ENCODE measurements around the gene TMEM120B. TPM values are rescaled to one million over a fixed set of nuclear protein-coding genes. Genes with fewer than 3 reads are reported as not detected.

TMEM120B gene
- total and polyA plus RNA-seq, 2 of the 13 experiments (the other 11 are each of a cell fraction or from before 2014, with no cell fraction given): 7.1 to 12.9 TPM

GRCh38 chr12:121799842-121800693 lies 87.5 kb downstream of the TMEM120B start (continued):
- no peak for TF ChIP-seq NR2F2 (IDR thresholded peaks at IDR 0.05; ENCODE audit: borderline replicate concordance, low read depth)
- TF ChIP-seq ZNF710 (CRISPR knock-in tag; IDR thresholded peaks at IDR 0.05; ENCODE audit: borderline replicate concordance): no peak
- no peak for TF ChIP-seq ZBTB3 (CRISPR knock-in tag; IDR thresholded peaks at IDR 0.05; ENCODE audit: borderline replicate concordance, low read depth)
- peak; percentile 67; the same call in 1 of the 2 replicates for TF ChIP-seq ZSCAN20 (CRISPR knock-in tag; IDR thresholded peaks at IDR 0.05; ENCODE audit: borderline replicate concordance)
- peak; percentile 49; the same call in 1 of the 2 replicates for TF ChIP-seq TFAP4 (IDR thresholded peaks at IDR 0.05; ENCODE audit: borderline replicate concordance, low read depth)
- no peak for TF ChIP-seq ZNF382 (CRISPR knock-in tag; IDR thresholded peaks at IDR 0.05; ENCODE audit: borderline replicate concordance)
- TF ChIP-seq AKNA (CRISPR knock-in tag; IDR thresholded peaks at IDR 0.05; ENCODE audit: borderline replicate concordance): 0 out of 2 replicates have a peak, but pooled peaks have one; percentile 28
- 0 out of 2 replicates have a peak, but pooled peaks have one; percentile 65 for TF ChIP-seq CENPBD1 (CRISPR knock-in tag; IDR thresholded peaks at IDR 0.05; ENCODE audit: borderline replicate concordance, low read depth)
- no peak for TF ChIP-seq ATF2 (CRISPR knock-in tag; IDR thresholded peaks at IDR 0.05)
- peak; percentile 81 for TF ChIP-seq AGO1 (IDR thresholded peaks at IDR 0.05; ENCODE audit: low read depth, low read length, poor library complexity, severe bottlenecking)
- no peak for TF ChIP-seq ZNF333 (CRISPR knock-in tag; IDR thresholded peaks at IDR 0.05; ENCODE audit: borderline replicate concordance)
- TF ChIP-seq ZZZ3 (CRISPR knock-in tag; IDR thresholded peaks at IDR 0.05; ENCODE audit: borderline replicate concordance): 0 out of 2 replicates have a peak, but pooled peaks have one; percentile 32
- TF ChIP-seq ZNF343 (CRISPR knock-in tag; IDR thresholded peaks at IDR 0.05): no peak
- TF ChIP-seq FOXP4 (CRISPR knock-in tag; IDR thresholded peaks at IDR 0.05): peak; percentile 46; the same call in 1 of the 2 replicates
